ENCODE measurements around the gene TMBIM1.

GRCh38 chr2:218341381-218341780 is 49.1 kb upstream of the TMBIM1 start:
- TF ChIP-seq CTCF (conservative IDR thresholded peaks at IDR 0.05) (no peak), EZH2 (IDR thresholded peaks at IDR 0.05; ENCODE audit: low read depth) (no peak)
